HG02938 (cell line): ENCODE results near the gene PPFIA2.
"Not testable (repeated sequence)": the region's sequence is repeated elsewhere in the genome, so short reads cannot be mapped to it uniquely, and the experiment has no call there.

ENCODE experiments used
- ATAC-seq: cut with Tn5 transposase; IDR thresholded peaks from one replicate; pipeline ENCODE4 v1.9.1; 2021; ENCODE audit warnings: mild to moderate bottlenecking, moderate library complexity; ENCODE audit not compliant: unreplicated experiment

Gene PPFIA2

DNA sequence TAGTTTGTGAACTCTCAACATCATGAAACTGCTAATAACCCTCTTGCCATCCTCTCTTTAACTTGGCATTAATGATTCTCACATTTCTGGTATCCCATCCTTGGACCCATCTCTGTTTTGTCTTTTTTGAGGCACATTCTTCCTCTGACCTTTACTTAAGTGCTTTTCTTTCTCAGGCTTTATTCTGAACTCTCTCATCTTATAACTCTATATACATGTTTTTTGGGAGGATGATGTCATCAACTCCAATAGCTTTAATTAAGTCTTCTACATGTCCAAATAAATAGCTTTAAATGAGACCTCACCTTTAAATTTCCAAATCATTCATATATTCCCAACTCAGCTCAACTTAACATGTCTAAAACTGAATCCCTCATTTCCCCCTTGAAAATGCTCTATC, 88.4 kb downstream of the PPFIA2 start:
- no peak for ATAC-seq

DNA sequence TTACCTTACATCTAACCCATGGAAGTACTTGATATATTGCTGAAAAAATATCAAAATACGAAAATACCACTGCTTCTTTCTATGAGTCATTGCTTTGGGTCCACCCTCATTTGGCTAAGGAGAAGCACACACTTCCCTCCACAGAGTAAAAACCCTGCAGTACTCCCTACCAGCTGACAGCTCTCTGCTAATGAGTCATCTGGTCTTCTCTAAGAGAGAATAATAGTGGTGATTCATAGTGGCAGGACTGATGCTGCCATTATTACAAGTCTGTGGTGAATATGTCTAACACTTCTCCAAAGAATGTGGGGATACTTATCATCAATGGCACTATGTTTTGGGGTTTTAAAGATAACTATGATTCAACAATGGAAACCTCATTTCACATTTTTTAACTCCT, 90.7 kb downstream of the PPFIA2 start:
- ATAC-seq: peak; percentile 95

DNA sequence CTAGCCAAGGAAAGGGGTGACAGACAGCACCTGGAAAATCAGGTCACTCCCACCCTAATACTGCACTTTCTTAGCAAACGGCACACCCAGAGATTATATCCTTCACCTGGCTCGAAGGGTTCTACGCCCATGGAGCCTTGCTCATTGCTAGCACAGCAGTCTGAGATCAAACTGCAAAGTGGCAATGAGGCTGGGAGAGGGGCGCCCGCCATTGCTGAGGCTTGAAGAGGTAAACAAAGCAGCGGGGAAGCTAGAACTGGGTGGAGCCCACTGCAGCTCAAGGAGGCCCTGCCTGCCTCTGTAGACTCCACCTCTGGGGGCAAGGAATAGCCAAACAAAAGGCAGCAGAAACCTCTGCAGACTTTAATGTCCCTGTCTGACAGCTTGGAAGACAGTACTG, 99.8 kb downstream of the PPFIA2 start:
- ATAC-seq: not testable (repeated sequence)

DNA sequence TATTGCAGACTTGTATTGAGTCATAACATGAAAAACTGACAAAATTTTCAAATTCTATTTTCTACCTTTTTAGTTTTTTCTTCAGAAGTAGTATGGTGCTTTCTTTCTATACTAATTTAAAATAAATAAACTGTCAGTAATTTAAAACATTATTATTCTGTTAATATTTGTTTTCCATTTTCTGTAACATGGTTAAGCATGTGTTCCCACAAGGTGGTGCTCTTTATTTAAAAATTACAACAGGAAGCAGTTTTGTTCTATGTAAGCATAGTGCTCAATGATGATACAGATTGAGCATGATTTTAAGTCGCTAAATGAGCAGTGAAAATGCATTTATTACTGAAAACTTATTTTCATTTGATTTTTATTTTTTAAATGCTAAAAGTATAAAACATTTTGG, 114.6 kb downstream of the PPFIA2 start:
- no peak for ATAC-seq

DNA sequence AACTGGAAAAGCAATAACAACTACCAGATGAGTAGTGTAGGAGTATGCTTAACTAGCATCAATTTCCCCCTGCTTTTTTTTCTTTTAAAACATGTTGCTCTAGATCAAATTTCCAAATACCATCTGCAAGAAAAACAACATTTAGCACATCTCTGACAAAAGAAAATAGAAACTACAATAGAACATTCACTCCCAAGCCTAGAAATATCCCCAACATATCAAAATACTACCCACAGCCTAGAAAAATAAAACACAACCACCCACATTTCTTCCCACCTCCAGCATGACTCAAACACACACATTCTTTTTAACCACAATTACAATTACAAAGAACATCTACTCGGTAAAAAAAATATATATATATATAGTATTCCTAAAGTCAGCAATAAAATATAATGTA, 120.0 kb downstream of the PPFIA2 start:
- ATAC-seq: no peak

DNA sequence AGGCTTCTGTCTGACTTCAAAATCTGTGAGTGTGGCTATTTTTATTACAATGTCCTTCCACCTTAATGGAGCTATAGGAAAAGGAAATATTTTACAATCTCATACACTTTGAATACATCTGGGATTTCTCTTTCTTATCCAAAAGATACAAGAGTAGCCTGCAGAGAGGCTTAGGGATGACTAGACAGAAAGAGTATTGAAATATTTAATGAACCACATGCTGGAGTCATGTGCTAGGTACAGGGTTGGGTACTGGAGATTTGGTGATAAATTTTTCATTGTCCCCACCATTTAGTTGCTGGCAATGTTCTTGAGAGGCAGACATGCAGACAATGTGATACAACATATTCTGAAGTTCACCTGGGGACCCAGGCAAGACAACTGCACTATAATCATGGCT, 126.0 kb downstream of the PPFIA2 start:
- no peak for ATAC-seq

DNA sequence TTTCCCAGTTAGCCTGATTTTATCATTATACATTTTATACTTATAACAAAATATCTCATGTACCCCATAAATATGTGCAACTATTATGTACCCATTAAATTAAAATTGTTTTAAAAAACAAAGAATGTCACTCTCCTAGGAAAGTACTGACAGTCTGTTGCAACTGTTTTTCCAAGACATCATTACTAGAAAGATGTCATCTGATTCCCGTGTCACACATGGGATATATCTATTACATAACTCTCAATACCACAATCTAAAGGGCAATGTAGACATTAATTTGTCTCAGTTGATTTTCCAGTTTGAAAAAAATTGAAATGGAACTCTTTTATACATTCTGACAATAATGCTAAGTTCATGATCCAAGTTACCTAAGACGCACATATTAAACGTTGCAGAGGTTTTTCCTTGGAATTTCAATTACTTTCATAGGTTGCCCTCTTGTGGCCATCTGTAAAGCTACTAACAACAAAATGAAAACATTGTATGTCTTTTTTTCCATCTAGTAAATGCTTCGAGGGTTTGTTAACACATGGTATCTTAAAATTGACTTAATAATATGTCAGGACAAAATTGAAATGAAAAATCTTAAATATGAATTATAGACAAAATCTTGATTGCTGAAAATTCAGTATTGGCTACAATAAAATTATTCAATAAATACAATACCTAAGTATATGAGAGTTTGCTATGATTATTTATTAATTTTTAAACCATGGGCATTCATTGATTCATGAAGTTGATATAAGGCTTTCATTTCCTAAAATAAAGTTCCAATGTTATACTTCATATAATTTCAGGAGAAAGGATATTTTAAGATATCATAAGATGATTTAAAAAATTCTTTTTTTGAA, 131.6 kb downstream of the PPFIA2 start:
- no peak for ATAC-seq

DNA sequence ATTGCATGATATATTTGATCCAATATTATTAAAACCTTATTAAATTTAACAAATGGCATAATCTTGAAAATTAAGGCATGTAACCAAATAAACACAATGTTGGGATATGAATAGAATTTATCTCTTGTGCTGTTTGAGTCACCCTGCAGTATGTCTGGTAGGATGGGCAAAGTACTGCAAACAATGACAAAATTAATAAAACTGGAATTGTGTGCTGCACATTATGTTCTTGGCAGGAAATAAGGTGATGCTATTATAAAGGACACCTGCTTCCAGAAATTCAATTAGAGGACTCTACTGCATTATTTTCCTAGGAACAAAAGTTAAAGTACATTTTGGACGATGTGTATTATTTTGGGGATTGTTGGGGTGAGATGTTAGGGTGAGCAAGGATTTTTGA, 132.7 kb downstream of the PPFIA2 start:
- ATAC-seq: no peak

DNA sequence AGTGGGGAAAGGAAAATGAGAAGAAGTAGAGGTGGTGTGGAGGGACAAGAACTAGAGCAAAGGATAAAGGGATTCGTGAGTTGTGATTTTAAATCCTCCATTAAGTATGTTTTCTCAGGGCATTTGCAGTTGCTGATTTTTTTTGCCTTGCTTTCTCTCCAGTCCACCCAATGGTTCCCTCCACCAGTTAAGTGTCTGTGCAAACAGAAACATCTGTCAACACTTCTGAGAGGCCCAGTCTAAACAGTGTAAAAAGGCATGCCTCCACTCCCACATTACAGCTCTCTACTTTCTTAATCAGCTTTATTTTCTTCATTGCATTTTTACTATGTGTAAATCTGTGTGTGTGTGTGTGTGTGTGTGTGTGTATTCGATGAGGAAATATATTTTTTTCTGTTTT, 141.2 kb downstream of the PPFIA2 start:
- no peak for ATAC-seq

DNA sequence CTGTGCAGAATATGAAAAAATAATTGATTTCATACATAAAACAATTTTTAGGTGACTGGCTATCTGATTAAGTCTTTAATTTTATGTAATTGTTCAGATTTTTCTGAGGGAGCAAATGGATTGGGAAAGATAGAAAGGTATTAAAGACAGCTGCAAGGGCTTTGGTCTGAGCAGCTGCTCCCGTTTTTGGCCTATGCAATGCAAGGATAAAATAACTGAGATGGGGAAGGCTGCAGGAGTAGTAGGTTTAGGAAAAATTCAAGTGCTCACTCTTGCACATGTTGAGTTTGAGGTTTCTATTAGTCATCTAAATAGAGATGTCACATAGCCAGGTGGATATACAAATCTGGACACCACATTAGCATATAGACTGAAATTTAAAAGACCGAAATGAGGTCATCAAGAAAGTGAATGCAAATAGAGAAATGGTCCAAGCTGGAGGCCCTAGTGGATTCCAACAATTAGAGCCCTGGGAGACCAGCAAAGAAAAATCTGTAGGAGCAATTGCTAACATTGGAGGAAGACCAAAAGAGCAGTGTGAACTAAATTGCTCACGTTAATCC, 144.0 kb downstream of the PPFIA2 start:
- ATAC-seq: no peak

DNA sequence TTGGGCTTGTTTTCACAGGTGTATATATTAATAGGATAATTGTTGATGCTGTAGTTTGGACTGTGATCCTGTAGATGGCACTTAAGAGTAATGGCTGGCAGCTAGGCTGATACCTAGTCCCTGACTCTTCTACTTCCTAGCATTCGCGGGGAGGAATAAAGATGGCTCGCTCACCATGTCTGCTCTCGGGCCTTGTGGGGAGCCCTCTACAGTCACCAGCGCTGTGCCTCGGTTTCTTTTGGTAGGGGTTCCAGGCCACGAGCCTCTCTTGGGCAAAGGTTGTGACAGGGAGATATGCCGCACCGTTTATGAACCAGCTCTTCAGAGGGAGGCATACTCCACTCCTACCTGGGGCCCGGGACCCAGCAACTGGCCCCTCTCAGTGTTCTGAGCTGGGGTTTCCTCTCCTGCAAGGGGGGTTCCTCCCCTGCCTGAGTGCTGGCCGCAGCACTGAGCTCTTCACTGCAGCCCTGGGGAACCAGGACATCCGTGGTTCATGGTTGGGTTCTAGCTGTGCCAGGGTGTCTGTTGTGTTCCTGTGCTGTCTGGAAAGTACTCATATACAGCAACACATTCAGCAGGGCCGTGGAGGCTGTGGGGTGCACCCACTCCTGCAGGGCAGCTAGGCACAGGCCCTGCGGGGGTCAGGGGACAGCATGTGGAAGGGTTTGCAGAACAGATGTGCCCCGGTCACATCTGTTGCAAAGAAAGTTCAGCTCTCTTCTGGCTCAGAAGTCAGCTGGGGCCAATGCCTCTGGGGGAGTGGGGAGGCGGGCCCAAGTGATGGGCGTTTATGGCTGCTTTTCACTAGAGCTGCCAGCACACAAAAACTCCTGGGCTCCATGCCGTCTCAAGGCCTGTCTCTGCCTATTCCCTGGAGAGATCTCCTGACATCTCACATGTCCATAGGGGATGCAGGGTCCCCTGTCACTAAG, 147.9 kb downstream of the PPFIA2 start:
- peak; percentile 70 for ATAC-seq

DNA sequence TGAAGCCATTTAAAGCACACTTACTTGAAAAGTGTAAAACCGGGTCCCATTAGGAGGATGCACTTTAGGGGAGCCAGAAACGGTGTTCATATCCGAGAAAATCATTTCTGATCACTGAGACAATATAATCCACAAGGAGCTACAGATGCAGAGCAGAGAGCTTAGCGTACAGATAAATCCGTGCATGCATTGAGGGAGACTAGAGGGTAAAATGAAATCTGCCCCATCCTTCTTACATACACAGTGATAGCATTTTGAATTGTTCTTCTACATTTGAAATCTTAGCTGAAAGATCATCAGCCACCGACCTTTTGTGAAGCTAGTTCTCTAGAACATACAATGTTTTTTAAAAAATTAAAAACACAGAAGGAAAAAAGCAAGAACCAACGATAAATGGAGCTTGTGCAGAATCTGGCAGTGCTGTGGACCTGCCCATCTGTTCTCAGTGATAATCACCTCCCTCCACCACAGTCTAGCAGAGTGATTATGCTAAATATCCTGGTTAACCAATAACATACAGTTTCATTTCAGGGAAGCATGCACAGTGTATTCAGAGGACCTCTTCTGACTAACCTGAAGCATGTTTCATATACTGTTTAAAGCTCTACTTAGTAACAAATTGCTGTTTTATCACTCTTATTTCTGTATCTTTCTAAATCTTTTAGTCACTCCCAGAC, 161.1 kb downstream of the PPFIA2 start:
- ATAC-seq: peak; percentile 91

DNA sequence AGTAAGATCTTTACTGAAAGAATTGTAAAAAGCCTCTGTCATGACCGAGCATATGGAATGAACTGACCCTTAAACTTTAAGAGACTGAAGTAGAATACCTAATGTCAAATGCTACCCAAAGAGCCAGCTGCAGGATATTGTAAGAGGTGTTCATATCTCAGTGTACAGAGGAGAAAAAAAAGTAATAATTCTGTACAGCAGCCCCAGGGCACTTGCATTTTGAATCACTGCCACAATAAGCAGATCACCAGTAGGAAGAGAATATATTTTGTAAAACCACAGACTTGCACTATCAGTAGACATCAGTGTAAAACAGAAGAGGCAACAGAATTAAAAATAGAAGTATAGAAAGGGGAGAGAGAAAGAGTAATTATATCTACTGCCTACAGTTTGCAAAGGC, 162.6 kb downstream of the PPFIA2 start:
- ATAC-seq: no peak

DNA sequence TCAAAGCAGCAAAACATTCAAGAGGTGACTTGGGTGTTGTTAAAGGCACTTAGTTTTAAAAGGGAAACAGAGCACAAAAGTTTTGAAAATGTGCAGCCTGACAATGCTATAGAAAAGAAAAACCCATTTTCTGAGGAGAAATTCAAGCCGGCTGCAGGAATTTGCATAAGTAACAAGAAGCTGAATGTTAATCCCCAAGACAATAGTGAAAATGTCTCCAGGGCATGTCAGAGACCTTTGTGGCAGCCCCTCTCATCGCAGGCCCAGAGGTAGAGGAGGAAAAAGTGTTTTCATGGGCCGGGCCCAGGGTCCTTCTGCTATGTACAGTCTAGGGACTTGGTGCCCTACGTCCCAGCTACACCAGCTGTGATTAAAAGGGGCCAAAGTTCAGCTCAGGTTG, 167.9 kb downstream of the PPFIA2 start:
- ATAC-seq: no peak

DNA sequence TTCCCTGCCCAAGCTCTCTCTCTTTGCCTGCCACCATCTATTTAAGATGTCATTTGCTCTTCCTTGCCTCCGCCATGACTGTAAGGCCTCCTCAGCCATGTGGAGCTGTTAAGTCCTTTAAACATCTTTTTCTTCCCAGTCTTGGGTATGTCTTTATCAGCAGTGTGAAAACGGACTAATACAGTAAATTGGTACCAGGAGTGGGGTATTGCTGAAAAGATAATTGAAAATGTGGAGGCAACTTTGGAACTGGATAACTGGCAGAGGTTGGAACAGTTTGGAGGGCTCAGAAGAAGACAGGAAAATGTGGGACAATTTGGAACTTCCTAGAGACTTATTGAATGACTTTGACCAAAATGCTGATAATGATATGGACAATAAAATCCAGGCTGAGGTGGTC, 168.4 kb downstream of the PPFIA2 start:
- ATAC-seq: not testable (repeated sequence)

DNA sequence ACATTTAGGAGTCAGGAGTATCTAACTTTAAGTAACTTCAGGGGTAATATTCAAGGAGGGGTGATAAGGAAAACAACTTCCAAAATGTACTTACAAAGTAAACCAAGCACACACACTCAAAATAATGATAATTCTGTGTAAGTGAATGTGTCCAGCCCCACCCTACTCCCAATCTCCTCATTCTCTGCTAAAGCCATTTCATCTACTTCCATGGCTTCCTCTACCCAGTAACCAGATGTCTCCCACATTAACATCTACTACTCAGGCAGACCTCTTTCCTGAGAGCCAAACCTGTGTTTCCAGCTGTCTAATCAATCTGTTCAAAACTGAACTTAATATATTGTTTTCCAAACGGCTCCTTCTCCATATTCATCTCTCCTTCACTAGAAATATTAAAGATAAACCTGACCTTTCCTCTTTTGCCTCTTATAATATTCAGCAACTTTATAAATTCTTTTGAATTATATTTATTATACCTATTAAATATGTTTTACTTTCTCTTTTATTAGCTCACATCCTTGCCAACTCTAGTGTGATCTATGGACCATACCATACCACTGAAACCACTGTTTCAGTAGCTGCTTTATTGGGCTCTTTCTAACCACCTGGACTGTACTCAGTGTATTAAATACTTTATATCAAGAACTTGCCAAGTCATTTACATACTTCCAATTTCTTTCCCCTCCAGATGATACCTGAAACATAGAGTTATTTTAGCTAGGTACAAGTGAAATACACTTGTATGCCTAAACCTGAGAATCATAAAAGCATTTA, 170.7 kb downstream of the PPFIA2 start:
- no peak for ATAC-seq

DNA sequence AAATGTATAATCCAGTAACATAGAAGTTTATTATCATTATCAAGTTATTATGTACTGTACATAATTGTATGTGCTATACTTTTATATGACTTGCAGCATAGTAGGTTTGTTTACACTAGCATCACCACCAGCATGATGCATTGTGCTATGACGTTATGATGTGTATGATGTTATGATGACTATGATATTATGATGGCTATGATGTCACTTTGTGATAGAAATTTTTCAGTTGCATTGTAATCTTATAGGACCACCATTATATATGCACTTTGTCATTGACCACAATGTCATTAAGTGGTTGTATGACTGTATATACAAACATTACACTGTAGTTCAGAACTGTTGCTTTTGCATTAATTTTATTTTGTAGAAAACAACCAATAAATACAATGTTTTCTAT, 173.4 kb downstream of the PPFIA2 start:
- ATAC-seq: no peak

DNA sequence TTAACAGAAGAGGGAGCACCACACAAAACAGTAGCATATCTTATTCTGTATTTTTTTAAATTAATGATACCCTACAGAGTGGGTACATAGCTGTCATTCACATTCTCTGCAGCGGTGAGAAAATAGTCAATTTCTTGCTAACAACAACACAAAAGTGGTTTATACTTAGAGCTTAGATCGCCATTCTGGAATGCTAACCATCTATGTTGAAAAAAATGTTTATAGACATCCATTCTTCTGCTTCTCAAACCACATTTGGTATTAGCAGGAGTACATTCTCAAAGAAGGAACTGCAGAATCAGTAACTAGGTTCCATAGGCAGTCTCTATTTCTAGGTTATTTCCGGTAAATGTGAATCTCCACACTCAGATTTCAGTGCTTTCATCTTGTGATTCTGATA, 185.9 kb downstream of the PPFIA2 start:
- ATAC-seq: no peak

DNA sequence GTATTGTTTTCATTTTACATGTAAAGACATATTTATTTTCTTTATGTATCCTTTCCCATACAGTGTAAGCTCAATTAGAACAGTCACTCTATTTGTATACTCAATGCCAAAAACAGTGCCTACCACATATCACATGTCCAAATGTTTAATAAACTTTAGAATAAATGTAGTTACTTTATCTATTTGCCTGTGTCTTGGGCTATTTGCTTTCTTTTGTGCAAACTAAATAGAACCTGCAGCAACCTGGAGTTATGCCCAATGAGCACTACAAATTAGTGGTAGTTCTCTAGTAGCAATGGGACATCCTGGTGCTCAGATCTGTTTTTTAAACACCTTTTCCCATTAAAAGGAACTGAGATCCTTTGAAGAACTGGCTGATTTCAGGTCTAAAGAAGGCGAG, 186.7 kb downstream of the PPFIA2 start:
- no peak for ATAC-seq

DNA sequence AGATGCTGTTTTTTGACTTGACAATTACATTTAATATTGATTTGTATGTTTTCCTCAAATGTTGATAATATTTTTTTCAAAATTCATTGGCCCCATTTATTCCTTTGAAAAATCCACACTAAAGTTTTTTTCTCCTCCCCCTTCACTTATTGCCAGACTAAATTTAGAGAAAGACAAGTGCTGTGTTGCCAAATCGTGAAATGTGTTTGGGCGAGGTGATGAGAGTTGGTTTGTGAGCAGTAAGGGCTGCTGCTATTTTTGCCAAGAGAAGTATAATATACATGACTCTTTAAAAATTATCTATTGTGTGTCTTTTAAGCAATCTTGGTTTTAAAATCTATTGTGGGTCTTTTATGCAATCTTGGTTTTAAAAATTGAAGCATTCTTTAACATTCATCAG, 188.9 kb downstream of the PPFIA2 start:
- no peak for ATAC-seq
